ENCODE data around the gene GSTK1. TPM values are rescaled to one million over a fixed set of nuclear protein-coding genes. Genes with fewer than 3 reads are reported as not detected.

GSTK1 gene
- total RNA-seq, 1 donor from 2014 or later, result 291 TPM

DNA sequence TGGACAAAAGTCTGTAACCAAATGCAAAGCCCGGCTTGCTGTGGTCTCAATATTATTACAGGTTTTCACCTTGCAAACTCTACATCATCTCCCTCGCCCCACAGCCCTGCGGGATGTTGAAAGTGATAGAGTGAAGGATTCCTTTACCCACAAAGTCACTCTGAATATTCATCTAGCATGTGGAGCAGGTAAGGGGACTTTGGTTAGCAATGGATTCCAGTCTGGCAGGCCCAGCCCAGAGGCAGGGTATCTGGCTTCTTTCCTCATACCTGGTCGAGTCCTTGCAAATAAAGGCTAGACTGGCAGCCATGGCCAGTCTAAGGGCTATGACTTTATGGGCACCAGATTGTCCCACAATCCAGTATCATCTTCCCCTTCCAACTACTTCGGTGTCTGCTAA lies 38.2 kb upstream of the GSTK1 start:
- H3K36me3 ChIP-seq, result no peaks in the 10 kb centered on the region
- no peak overlapping the region for H3K4me3 ChIP-seq
- H3K27ac ChIP-seq (replicated peaks), result no peak overlapping the region
- H3K27me3 ChIP-seq (ENCODE audit: low read depth), result peaks cover 12% of the 10 kb centered on the region
- intact Hi-C loops (cut with micrococcal nuclease), result no loop called here
- H3K4me1 ChIP-seq, result peaks cover 6% of the 10 kb centered on the region
- no peak for DNase-seq
- TF ChIP-seq, protein P1, sequence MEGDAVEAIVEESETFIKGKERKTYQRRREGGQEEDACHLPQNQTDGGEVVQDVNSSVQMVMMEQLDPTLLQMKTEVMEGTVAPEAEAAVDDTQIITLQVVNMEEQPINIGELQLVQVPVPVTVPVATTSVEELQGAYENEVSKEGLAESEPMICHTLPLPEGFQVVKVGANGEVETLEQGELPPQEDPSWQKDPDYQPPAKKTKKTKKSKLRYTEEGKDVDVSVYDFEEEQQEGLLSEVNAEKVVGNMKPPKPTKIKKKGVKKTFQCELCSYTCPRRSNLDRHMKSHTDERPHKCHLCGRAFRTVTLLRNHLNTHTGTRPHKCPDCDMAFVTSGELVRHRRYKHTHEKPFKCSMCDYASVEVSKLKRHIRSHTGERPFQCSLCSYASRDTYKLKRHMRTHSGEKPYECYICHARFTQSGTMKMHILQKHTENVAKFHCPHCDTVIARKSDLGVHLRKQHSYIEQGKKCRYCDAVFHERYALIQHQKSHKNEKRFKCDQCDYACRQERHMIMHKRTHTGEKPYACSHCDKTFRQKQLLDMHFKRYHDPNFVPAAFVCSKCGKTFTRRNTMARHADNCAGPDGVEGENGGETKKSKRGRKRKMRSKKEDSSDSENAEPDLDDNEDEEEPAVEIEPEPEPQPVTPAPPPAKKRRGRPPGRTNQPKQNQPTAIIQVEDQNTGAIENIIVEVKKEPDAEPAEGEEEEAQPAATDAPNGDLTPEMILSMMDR (IDR thresholded peaks at IDR 0.05; ENCODE audit: borderline replicate concordance), result no peak
- H3K9me3 ChIP-seq (replicated peaks), result no peaks in the 10 kb centered on the region

DNA sequence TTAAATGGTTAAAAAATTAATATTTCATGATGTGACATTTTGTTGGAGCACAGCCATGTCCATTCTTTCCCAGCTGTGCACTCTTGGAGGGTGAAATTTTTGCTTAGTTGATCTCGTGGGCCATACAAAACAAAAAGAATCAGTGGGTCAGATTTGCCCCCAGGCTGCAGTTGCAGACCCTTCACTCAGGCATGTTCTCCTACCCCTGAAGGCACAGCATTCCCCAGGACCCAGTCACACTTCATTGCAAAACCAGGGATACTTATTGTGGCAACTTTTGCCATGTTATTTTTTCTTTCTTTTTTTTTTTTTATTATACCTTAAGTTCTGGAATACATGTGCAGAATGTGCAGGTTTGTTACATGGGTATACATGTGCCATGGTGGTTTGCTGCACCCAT lies 35.4 kb upstream of the GSTK1 start:
- no peaks in the 10 kb centered on the region for H3K36me3 ChIP-seq
- no peak for DNase-seq
- no peak overlapping the region for H3K4me3 ChIP-seq
- intact Hi-C loops (cut with micrococcal nuclease), result no loop called here
- peaks cover 2% of the 10 kb centered on the region for H3K27me3 ChIP-seq (ENCODE audit: low read depth)
- H3K4me1 ChIP-seq, result peaks cover 6% of the 10 kb centered on the region
- H3K9me3 ChIP-seq (replicated peaks), result no peaks in the 10 kb centered on the region
- TF ChIP-seq, protein P1 (IDR thresholded peaks at IDR 0.05; ENCODE audit: borderline replicate concordance), result no peak
- no peak overlapping the region for H3K27ac ChIP-seq (replicated peaks)

DNA sequence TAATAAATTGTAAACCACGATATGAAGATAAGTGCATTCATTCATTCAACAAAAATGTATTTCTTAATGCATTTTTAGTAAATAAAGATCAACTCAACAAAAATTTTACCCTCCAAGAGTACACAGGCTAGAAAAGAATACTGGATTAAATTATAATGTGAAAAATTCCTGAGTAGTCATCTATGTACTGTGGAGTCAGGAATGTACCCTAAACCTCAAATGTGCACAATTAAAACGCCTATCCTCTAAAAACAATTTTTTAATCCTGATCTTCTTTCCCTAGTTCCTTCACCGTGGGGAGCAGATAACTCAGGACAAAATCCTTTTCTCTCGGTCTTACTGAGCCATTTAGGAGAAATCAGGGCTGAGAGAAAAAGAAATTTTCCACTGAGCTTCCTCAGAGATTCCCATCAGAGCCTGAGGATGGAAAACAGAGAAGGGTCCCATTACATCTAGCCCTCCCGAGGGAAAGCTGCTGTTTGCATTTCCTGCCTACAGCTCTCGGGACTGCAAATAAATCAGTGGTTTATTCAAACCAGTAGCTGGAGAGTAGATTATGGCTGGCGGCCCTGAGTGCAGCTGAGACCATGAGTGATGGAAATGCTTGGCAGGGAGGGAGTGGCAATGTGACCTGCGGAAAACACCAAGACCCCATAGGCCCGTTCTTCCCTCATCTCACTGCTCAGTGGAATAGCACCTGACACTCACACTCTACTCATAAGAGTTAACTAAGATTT lies 34.0 kb upstream of the GSTK1 start:
- DNase-seq, result no peak
- intact Hi-C loops (cut with micrococcal nuclease), result no loop called here
- no peaks in the 10 kb centered on the region for H3K9me3 ChIP-seq (replicated peaks)
- H3K27me3 ChIP-seq (ENCODE audit: low read depth), result no peaks in the 10 kb centered on the region
- H3K36me3 ChIP-seq, result no peaks in the 10 kb centered on the region
- peak overlapping the region; percentile 42 for H3K27ac ChIP-seq (replicated peaks)
- TF ChIP-seq, protein P1 (IDR thresholded peaks at IDR 0.05; ENCODE audit: borderline replicate concordance), result no peak
- peaks cover 6% of the 10 kb centered on the region for H3K4me1 ChIP-seq
- H3K4me3 ChIP-seq, result no peak overlapping the region

DNA sequence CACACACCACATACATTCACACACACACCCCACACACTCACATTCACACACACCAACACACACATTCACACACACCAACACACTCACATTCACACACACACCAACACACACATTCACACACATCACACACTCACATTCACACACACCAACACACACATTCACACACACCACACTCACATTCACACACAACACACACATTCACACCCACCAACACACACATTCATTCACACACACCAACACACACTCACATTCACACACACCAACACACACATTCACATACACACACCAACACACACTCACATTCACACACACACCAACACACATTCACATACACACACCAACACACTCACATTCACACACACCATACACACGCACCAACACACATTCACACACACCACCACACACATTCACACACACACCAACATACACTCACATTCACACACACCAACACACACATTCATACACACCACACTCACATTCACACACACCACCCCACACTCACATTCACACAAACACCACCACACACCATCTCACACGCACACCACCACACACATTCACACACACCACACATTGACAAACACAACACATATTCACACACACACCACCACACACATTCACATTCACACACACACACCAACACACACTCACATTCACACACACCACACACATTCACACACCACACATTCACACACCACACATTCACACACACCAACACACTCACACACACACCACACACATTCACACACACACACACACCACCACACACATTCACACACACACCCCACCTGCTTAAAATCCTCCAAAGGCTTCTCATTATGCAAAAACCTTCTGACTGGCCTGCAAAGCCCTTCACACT lies 32.4 kb upstream of the GSTK1 start:
- Histone ChIP-seq H3K36me3 (no peaks in the 10 kb centered on the region), H3K4me1 (peaks cover 6% of the 10 kb centered on the region), H3K27ac (replicated peaks) (no peak overlapping the region), H3K4me3 (no peak overlapping the region), H3K9me3 (replicated peaks) (peaks cover 6% of the 10 kb centered on the region), H3K27me3 (ENCODE audit: low read depth) (no peaks in the 10 kb centered on the region)
- intact Hi-C loops (cut with micrococcal nuclease), result no loop called here
- TF ChIP-seq, protein P1 (IDR thresholded peaks at IDR 0.05; ENCODE audit: borderline replicate concordance), result no peak
- no peak for DNase-seq

DNA sequence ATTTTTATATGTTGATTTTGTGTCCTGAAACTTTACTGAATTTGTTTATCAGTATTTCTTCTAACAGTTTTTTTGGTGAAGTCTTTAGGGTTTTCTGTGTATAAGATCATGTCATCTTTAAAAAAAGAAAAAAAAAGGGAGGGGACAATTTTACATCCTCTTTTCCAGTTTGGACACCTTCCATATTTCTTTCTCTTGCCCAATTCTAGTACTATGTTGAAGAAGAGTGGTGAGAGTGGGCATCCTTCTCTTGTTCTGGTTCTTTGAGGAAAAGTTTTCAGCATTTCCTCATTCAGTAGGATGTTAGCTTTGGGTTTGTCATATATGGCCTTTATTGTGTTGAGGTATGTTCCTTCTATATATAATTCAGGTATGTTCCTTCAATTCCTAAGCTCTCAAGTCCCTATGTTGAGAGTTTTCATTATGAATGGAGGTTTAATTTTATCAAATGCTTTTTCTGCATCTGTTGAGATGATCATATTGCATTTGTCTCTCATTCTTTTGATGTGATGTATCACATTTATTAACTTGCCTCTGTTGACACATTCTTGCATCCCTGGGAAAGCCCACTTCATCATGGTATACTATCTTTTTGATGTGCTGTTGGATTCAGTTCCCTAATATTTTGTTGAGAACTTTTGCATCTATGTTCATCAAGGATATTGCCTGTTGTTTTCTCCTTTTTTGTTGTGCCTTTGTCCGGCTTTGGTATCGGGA lies 29.3 kb upstream of the GSTK1 start:
- DNase-seq, result no peak
- Histone ChIP-seq H3K27me3 (ENCODE audit: low read depth) (no peaks in the 10 kb centered on the region), H3K27ac (replicated peaks) (no peak overlapping the region), H3K36me3 (no peaks in the 10 kb centered on the region), H3K4me1 (no peaks in the 10 kb centered on the region), H3K9me3 (replicated peaks) (peaks cover 26% of the 10 kb centered on the region), H3K4me3 (no peak overlapping the region)
- intact Hi-C loops (cut with micrococcal nuclease), result no loop called here
- TF ChIP-seq, protein P1 (IDR thresholded peaks at IDR 0.05; ENCODE audit: borderline replicate concordance), result no peak

All from left ventricle myocardium inferior (tissue), 1 donor.